NOMO-1 treated with DMSO at 0.1 percent for 48 hours (cell line): ENCODE data around the gene MAP3K6.

Experiments used
- DNase-seq: peaks from one replicate; lab custom pipeline; 2025; ENCODE audit not compliant: unreplicated experiment; lab: John Stamatoyannopoulos, UW

Gene MAP3K6

GRCh38 chr1:27307874-27308598, 58.7 kb downstream of the MAP3K6 start:
- DNase-seq, result no peak

GRCh38 chr1:27306892-27307761, 59.6 kb downstream of the MAP3K6 start:
- DNase-seq, result no peak

GRCh38 chr1:27306071-27306470, 60.7 kb downstream of the MAP3K6 start:
- DNase-seq, result no peak
